ENCODE measurements around the gene KLHL29. TPM values are rescaled to one million over a fixed set of nuclear protein-coding genes. Genes with fewer than 3 reads are reported as not detected.

The KLHL29 gene
- total and polyA plus RNA-seq, 10 of the 15 experiments (the other 5 are each of a cell fraction or from before 2014, with no cell fraction given), result 1.4 to 19.5 (median 6.1) TPM

- TF ChIP-seq EGR1 (IDR thresholded peaks at IDR 0.05; ENCODE audit: borderline replicate concordance in 1 of 2, low read depth in 2 of 2, low read length in 2 of 2) (peak in 1 of 2 experiments; percentile 59; a peak in 2 of 3 replicates), NFYB (IDR thresholded peaks at IDR 0.05; ENCODE audit: insufficient read depth, low read depth, low read length) (0 out of 2 replicates have a peak, but pooled peaks have one; percentile 29)
These were observed at the start of gene KLHL29 (continued) for GRCh38 chr2:23384551-23385343.

GRCh38 chr2:23335550-23335949 is 49.4 kb upstream of the KLHL29 start:
- ChIA-PET CTCF (no interaction called here), POLR2A (no interaction called here), RAD21 (ENCODE audit: unreplicated experiment) (no interaction called here), SMC1A (ENCODE audit: uncharacterized antibody, unreplicated experiment) (interaction anchor here (0.6 kb wide), 1 partner anchor 462 kb away, joined by 3 read pairs; no protein-coding TSS in a partner anchor)
- no peaks in the 10 kb centered on the region for H3K36me3 ChIP-seq (ENCODE audit: control insufficient read depth in 2 of 2, insufficient read depth in 2 of 2, low read length in 1 of 2)
- FAIRE-seq (no peak), ATAC-seq (no peak), DNase-seq (ENCODE audit: low read depth, low spot score) (no peak)
- no peak overlapping the region for H3K4me2 ChIP-seq (ENCODE audit: control insufficient read depth, insufficient read depth)
- no peaks in the 10 kb centered on the region for H3K79me2 ChIP-seq (ENCODE audit: control insufficient read depth, insufficient read depth, low read length)
- H2AFZ ChIP-seq (ENCODE audit: control insufficient read depth, low read depth, low read length), result no peak overlapping the region
- H3K4me3 ChIP-seq, result no peak overlapping the region
- no peaks in the 10 kb centered on the region for H4K20me1 ChIP-seq (ENCODE audit: control insufficient read depth, insufficient read depth)
- in situ Hi-C loops (cut with MboI), result no loop called here
- H3K9ac ChIP-seq (ENCODE audit: control insufficient read depth, insufficient read depth, low read length), result no peak overlapping the region
- 0% methylated on average over 2 of the region's 2 CpGs for WGBS (ENCODE audit: insufficient coverage, insufficient replicate concordance, low lambda C conversion rate, missing lambda C conversion rate)
- no peak for TF ChIP-seq HSF1 (IDR thresholded peaks at IDR 0.05; ENCODE audit: low read depth, low read length)
- TF ChIP-seq EP300 (IDR thresholded peaks at IDR 0.05; ENCODE audit: borderline replicate concordance in 1 of 2, control insufficient read depth in 1 of 2, low read depth in 2 of 2, low read length in 2 of 2), result no peak
- TF ChIP-seq KLF5 (IDR thresholded peaks at IDR 0.05; ENCODE audit: partially characterized antibody), result no peak
- TF ChIP-seq ZNF622 (IDR thresholded peaks at IDR 0.05), result no peak
- no peak for TF ChIP-seq SIX5 (IDR thresholded peaks at IDR 0.05; ENCODE audit: low read depth, low read length, severe bottlenecking)
- no peak for TF ChIP-seq PAX8 (IDR thresholded peaks at IDR 0.05)
- no peak for TF ChIP-seq CEBPZ (IDR thresholded peaks at IDR 0.05; ENCODE audit: low read depth, low read length)
- no peak for TF ChIP-seq TCF12 (IDR thresholded peaks at IDR 0.05; ENCODE audit: low read depth, low read length)
- TF ChIP-seq EZH2 (IDR thresholded peaks at IDR 0.05; ENCODE audit: borderline replicate concordance, control insufficient read depth, low read depth, low read length), result no peak
- no peak for TF ChIP-seq RELB (IDR thresholded peaks at IDR 0.05; ENCODE audit: low read depth)
- TF ChIP-seq SMAD5 (IDR thresholded peaks at IDR 0.05; ENCODE audit: low read depth), result no peak
- no peak for TF ChIP-seq IKZF2 (IDR thresholded peaks at IDR 0.05)
- no peak for TF ChIP-seq CREM (IDR thresholded peaks at IDR 0.05; ENCODE audit: low read depth)
- no TSS peak for BruUV-seq (replicated peaks)
- intact Hi-C loops (cut with micrococcal nuclease; ENCODE audit: unreplicated experiment), result no loop called here
- no peaks in the 10 kb centered on the region for H3K9me3 ChIP-seq (replicated peaks; ENCODE audit: control insufficient read depth, insufficient read depth, low read length)
- peaks cover 2 to 3% of the 10 kb centered on the region in 2 experiments; a peak in 2 of 4 replicates for H3K27me3 ChIP-seq (replicated peaks in 1 of 2; ENCODE audit: control insufficient read depth in 2 of 2, insufficient read depth in 2 of 2, low read length in 1 of 2)
- no peaks in the 10 kb centered on the region for H3K4me1 ChIP-seq (ENCODE audit: control insufficient read depth, insufficient read depth, low read length)
- no peak overlapping the region for H3K27ac ChIP-seq (ENCODE audit: control insufficient read depth, insufficient read depth)
